DND-41 (cell line): ENCODE results near the gene TIA1.

ENCODE experiments used
- CTCF ChIP-seq: IDR thresholded peaks from 2 replicates; pipeline ENCODE4 v1.5.1; 2012; ENCODE audit warnings: borderline replicate concordance, low read length, moderate library complexity, mild to moderate bottlenecking; ENCODE audit not compliant: poor library complexity, severe bottlenecking; ENCODE audit errors: extremely low read depth
- EZH2 ChIP-seq: IDR thresholded peaks from 3 replicates; pipeline ENCODE4 v1.6.1; 2012; ENCODE audit warnings: borderline replicate concordance, low read depth, mild to moderate bottlenecking, moderate library complexity, low read length, inconsistent platforms; ENCODE audit not compliant: severe bottlenecking

GRCh38 chr2:70188460-70188859, 60.0 kb downstream of the TIA1 start:
- no peak for TF ChIP-seq CTCF
- TF ChIP-seq EZH2: no peak
